Right lobe of liver (tissue), 6 donors: ENCODE measurements around the gene TMEM232. TPM values are rescaled to one million over a fixed set of nuclear protein-coding genes. Genes with fewer than 3 reads are reported as not detected.
"Not testable (repeated sequence)": the region's sequence is repeated elsewhere in the genome, so short reads cannot be mapped to it uniquely, and the experiment has no call there.

Experiments
- ATAC-seq, 4 donors: fragments of 200-7000 bp; cut with Tn5 transposase; one replicate each; pipeline ENCODE4 v1.9.1; 2020; ENCODE audit warnings: mild to moderate bottlenecking in 4 of 4, moderate library complexity in 4 of 4
- DNase-seq, 3 donors: peaks; one replicate each; pipeline ENCODE4 v3.0.0-alpha.2; 2020
- H3K27ac ChIP-seq, 3 donors: fragments of 200-600 bp; one replicate each; pipeline ENCODE4 v1.8.0; 2022
- H3K27me3 ChIP-seq, 2 donors: fragments of 200-600 bp; one replicate each; pipeline ENCODE4 v1.8.0; 2022
- H3K36me3 ChIP-seq, 4 donors: fragments of 200-600 bp; sonication (generic) in 1 of 4; one replicate each; pipeline versions ENCODE4 v1.5.1 to v1.8.0; 2017 to 2022; ENCODE audit warnings: control low read depth in 1 of 4
- H3K4me1 ChIP-seq, 4 donors: fragments of 200-600 bp; sonication (generic) in 1 of 4; one replicate each; pipeline versions ENCODE4 v1.5.1 to v1.8.0; 2017 to 2022; ENCODE audit warnings: control low read depth in 1 of 4
- H3K4me3 ChIP-seq, 3 donors: fragments of 200-600 bp; one replicate each; pipeline ENCODE4 v1.8.0; 2022
- H3K9me3 ChIP-seq, 4 donors: fragments of 200-600 bp; sonication (generic) in 1 of 4; one replicate each; pipeline versions ENCODE4 v1.5.1 to v1.8.0; 2017 to 2022; ENCODE audit warnings: control low read depth in 1 of 4
- POLR2A ChIP-seq: fragments of 450-650 bp; IDR thresholded peaks from one replicate; pipeline ENCODE4 v1.6.1; 2017; ENCODE audit warnings: antibody characterized with exemption, mild to moderate bottlenecking
- WGBS: methylation state at CpG from one replicate; pipeline ENCODE4 v1.1.6; 2018; ENCODE audit warnings: low coverage, low lambda C conversion rate; ENCODE audit not compliant: insufficient coverage; ENCODE audit errors: missing lambda C conversion rate; 5-methylcytosine and 5-hydroxymethylcytosine counted together
- intact Hi-C, 2 donors: fragments of 100-400 bp; cut with DNase I; formaldehyde crosslinking; loops; one replicate each; pipeline versions ENCODE4 v1.11.2 to v1.14.1; 2022
- total RNA-seq, 6 experiments: library from RNA; depleted of rRNA in 2 of 6; stranded (reverse); fragments of >200 nt in 2 of 6; fragmentation: NEBNext Ultra II Directional in 3 of 6; extraction: Animal tissue kit (Norgen Biotek cat#: 25700) in 3 of 6; gene quantifications; one replicate each; pipeline versions ENCODE4 v1.1.0 to v1.2.4, GENCODE V29; 2016 to 2023
- TF ChIP-seq, protein P1 (sequence below), 4 donors: fragments of 200-600 bp in 3 of 4; fragments of 450-650 bp in 1 of 4; IDR thresholded peaks; one replicate each; pipeline versions ENCODE4 v1.5.1 to v1.8.0; 2016 to 2022; ENCODE audit warnings: antibody characterized with exemption in 4 of 4, mild to moderate bottlenecking in 2 of 4
- donor health status: DM: no; HTN: yes; CAD: no.
- donor health status: DM: no; HTN: no; CAD: no.
- donor health status: DM: no; HTN: no; CAD: no.
- donor health status: DM: no; HTN: yes; CAD: no.
- donor health status: DM: no; HTN: yes; CAD: no.

TMEM232 gene
- total RNA-seq, 6 experiments from 2014 or later: 0.31 to 1.3 (median 0.68) TPM

DNA sequence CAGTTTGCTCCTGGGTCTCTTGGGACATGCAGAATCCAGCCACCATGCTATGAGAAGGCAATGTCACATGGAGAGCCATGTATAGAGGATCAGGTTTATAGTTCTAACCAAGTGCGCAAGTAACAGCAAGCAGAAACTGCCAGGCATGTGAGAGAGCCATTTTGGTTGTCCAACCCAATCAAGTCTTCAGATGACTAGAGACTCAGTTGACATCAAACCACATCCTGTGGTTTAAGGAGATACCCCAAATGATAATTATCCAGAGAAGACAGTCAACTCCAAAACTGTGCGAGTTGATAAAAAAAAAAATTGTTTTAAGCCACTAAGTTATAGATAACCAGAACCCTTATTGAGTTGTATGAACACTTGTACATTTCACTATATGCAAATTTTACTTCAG, 40.2 kb downstream of the TMEM232 start:
- intact Hi-C loops: no loop called here
- Histone ChIP-seq H3K36me3 (no peaks in the 10 kb centered on the region), H3K9me3 (no peaks in the 10 kb centered on the region), H3K4me1 (no peaks in the 10 kb centered on the region), H3K4me3 (no peak overlapping the region), H3K27me3 (no peaks in the 10 kb centered on the region), H3K27ac (no peak overlapping the region)
- no peak for TF ChIP-seq POLR2A
- TF ChIP-seq, protein P1, sequence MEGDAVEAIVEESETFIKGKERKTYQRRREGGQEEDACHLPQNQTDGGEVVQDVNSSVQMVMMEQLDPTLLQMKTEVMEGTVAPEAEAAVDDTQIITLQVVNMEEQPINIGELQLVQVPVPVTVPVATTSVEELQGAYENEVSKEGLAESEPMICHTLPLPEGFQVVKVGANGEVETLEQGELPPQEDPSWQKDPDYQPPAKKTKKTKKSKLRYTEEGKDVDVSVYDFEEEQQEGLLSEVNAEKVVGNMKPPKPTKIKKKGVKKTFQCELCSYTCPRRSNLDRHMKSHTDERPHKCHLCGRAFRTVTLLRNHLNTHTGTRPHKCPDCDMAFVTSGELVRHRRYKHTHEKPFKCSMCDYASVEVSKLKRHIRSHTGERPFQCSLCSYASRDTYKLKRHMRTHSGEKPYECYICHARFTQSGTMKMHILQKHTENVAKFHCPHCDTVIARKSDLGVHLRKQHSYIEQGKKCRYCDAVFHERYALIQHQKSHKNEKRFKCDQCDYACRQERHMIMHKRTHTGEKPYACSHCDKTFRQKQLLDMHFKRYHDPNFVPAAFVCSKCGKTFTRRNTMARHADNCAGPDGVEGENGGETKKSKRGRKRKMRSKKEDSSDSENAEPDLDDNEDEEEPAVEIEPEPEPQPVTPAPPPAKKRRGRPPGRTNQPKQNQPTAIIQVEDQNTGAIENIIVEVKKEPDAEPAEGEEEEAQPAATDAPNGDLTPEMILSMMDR (IDR thresholded peaks at IDR 0.05): no peak
- WGBS: 89% methylated on average over 2 of the region's 2 CpGs
- DNase-seq: no peak
- no peak for ATAC-seq

DNA sequence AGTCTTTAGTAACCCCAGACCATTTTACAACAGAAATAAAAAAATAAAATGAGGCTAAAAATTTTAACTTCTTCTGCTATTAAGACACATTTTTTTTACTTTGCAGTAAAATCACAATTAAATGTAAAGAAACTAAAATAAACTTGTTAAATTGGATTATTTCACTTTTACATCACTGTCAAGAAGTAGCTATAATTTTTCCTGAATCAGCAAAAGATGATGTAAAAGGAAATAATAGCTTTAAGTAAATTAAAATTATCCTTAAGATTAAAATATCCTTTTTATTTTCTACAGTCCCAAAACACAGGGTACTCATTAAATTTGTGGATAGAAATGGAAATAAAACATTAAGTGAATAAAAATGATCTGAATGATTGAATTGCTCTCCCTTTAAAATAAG, 44.5 kb downstream of the TMEM232 start:
- Histone ChIP-seq H3K36me3 (no peaks in the 10 kb centered on the region), H3K4me3 (no peak overlapping the region), H3K4me1 (no peaks in the 10 kb centered on the region), H3K27me3 (no peaks in the 10 kb centered on the region), H3K9me3 (no peaks in the 10 kb centered on the region), H3K27ac (no peak overlapping the region)
- DNase-seq (no peak), ATAC-seq (no peak)
- TF ChIP-seq POLR2A: no peak
- TF ChIP-seq, protein P1 (IDR thresholded peaks at IDR 0.05): no peak
- intact Hi-C loops: no loop called here

DNA sequence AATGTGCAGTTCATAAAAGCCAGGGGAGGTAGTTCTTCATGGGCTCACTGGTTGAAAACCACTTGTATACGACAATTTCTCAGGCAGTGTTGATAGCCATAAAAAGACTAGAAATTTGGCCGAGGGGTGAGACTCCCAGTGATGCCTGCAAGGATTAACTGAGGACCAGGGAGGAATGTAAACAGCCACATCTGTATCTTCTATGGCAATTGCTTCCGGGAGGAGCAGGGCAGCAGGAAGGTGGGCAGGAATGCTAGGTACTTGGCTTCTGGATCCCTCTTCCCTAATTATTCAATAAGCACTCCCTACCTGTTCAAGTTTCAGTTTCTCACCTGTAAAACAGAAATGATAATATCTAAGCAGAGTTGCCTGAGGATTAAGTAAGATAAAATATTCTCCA, 45.4 kb downstream of the TMEM232 start:
- ATAC-seq (no peak), DNase-seq (no peak)
- intact Hi-C loops: no loop called here
- H3K27me3 ChIP-seq: no peaks in the 10 kb centered on the region
- no peaks in the 10 kb centered on the region for H3K36me3 ChIP-seq
- no peak overlapping the region for H3K27ac ChIP-seq
- TF ChIP-seq, protein P1 (IDR thresholded peaks at IDR 0.05): no peak
- no peak for TF ChIP-seq POLR2A
- 72% methylated on average over 2 of the region's 3 CpGs for WGBS
- H3K9me3 ChIP-seq: no peaks in the 10 kb centered on the region
- no peak overlapping the region for H3K4me3 ChIP-seq
- no peaks in the 10 kb centered on the region for H3K4me1 ChIP-seq

DNA sequence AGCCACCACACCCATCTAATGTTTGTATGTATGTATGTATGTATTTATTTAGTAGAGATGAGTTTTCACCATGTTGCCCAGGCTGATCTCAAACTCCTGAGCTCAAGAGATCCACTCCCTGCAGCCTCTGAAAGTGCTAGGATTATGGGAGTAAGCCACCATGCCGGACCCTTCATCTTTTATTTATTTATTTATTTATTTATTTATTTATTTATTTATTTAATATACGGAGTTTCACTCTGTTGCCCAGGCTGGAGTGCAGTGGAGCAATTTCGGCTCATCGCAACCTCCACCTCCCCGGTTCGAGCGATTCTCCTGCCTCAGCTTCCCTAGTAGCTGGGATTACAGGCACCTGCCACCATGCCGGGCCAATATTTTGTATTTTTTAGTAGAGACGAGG, 49.9 kb downstream of the TMEM232 start:
- H3K27ac ChIP-seq, H3K4me3 ChIP-seq, H3K9me3 ChIP-seq, intact Hi-C loops, H3K4me1 ChIP-seq, DNase-seq, ATAC-seq, H3K36me3 ChIP-seq, H3K27me3 ChIP-seq: not testable (repeated sequence)
- 81% methylated on average over 9 of the region's 9 CpGs for WGBS

DNA sequence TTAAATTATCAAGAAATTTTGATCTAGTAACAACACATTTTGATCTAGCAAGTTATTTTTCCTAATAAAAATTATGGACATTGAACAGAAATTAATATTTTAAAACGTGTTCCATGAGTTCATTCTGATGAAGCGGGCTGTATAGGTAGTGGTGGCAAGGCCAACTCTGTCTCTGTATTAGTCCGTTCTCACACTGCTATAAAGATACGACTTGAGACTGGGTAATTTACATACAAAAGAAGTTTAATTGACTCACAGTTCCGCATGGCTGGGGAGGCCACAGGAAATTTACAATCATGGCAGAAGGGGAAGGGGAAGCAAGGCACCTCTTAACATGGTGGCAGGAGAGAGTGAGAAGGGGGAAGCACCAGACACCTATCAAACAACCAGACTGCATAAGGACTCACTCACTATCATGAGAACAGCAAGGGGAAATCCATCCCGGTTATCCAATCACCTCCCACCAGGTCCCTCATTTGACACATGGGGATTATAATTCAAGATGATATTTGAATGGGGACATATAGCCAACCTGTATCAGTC, 61.2 kb downstream of the TMEM232 start:
- Histone ChIP-seq H3K36me3 (no peaks in the 10 kb centered on the region), H3K4me3 (no peak overlapping the region), H3K27ac (no peak overlapping the region), H3K9me3 (no peaks in the 10 kb centered on the region), H3K4me1 (no peaks in the 10 kb centered on the region), H3K27me3 (no peaks in the 10 kb centered on the region)
- no peak for ATAC-seq
- intact Hi-C loops: no loop called here
- 73% methylated on average over 6 of the region's 6 CpGs for WGBS
- no peak for DNase-seq
- TF ChIP-seq, protein P1 (IDR thresholded peaks at IDR 0.05): no peak
- no peak for TF ChIP-seq POLR2A
